Loucy (cell line): ENCODE measurements around the gene GNA12.
"Not testable (repeated sequence)": the region's sequence is repeated elsewhere in the genome, so short reads cannot be mapped to it uniquely, and the experiment has no call there.

Experiments used
- H2AFZ ChIP-seq: fragments of 200-600 bp; sonication (generic); 2 replicates; pipeline ENCODE4 v1.6.0; 2016; ENCODE audit warnings: antibody characterized with exemption, mild to moderate bottlenecking, low read length, moderate library complexity
- H3F3A ChIP-seq: fragments of 200-600 bp; 2 replicates; pipeline ENCODE4 v1.6.0; 2016; ENCODE audit warnings: antibody characterized with exemption, low read depth, mild to moderate bottlenecking
- H3K27me3 ChIP-seq: fragments of 200-600 bp; sonication (generic); 2 replicates; pipeline ENCODE4 v1.6.1; 2014; ENCODE audit warnings: low read length, mild to moderate bottlenecking; ENCODE audit not compliant: insufficient read depth, poor library complexity, severe bottlenecking
- H3K36me3 ChIP-seq: fragments of 200-600 bp; sonication (generic); 2 replicates; pipeline ENCODE4 v1.6.1; 2016; ENCODE audit warnings: low read length; ENCODE audit not compliant: insufficient read depth
- H3K4me1 ChIP-seq: fragments of 200-600 bp; sonication (generic); 2 replicates; pipeline ENCODE4 v1.5.1; 2014; ENCODE audit warnings: low read length, mild to moderate bottlenecking; ENCODE audit not compliant: insufficient read depth, poor library complexity, severe bottlenecking
- H3K4me2 ChIP-seq: fragments of 200-600 bp; sonication (generic); 2 replicates; pipeline ENCODE4 v1.6.0; 2014; ENCODE audit warnings: antibody characterized with exemption, low read length, low read depth, mild to moderate bottlenecking; ENCODE audit not compliant: poor library complexity, severe bottlenecking
- H3K4me3 ChIP-seq: fragments of 200-600 bp; sonication (generic); 2 replicates; pipeline ENCODE4 v1.5.1; 2014; ENCODE audit warnings: low read length, mild to moderate bottlenecking, mixed read lengths; ENCODE audit not compliant: poor library complexity, severe bottlenecking
- H3K79me2 ChIP-seq: fragments of 200-600 bp; sonication (generic); 2 replicates; pipeline ENCODE4 v1.6.1; 2014; ENCODE audit warnings: low read length; ENCODE audit not compliant: insufficient read depth
- H3K9ac ChIP-seq: fragments of 200-600 bp; sonication (generic); 2 replicates; pipeline ENCODE4 v1.6.0; 2014; ENCODE audit warnings: mild to moderate bottlenecking, low read depth, low read length, moderate library complexity; ENCODE audit not compliant: poor library complexity, severe bottlenecking
- H3K9me2 ChIP-seq: fragments of 200-600 bp; sonication (generic); replicated peaks from 2 replicates; pipeline ENCODE4 v1.6.1; 2016; ENCODE audit warnings: low read depth, low read length, mixed read lengths
- H3K9me3 ChIP-seq: fragments of 200-600 bp; sonication (generic); 2 replicates; pipeline ENCODE4 v1.6.1; 2014; ENCODE audit warnings: mild to moderate bottlenecking, antibody characterized with exemption, low read length, low read depth; ENCODE audit not compliant: insufficient read depth
- H4K20me1 ChIP-seq: fragments of 200-600 bp; sonication (generic); 2 replicates; pipeline ENCODE4 v1.6.0; 2014; ENCODE audit warnings: antibody characterized with exemption, low read length, mild to moderate bottlenecking; ENCODE audit not compliant: insufficient read depth, poor library complexity, severe bottlenecking
- EZH2phosphoT487 ChIP-seq: fragments of 200-600 bp; IDR thresholded peaks from 2 replicates; pipeline ENCODE4 v1.6.1; 2018; ENCODE audit warnings: antibody characterized with exemption, mild to moderate bottlenecking, moderate library complexity, borderline replicate concordance
- TF ChIP-seq, protein P1 (sequence below): fragments of 200-600 bp; sonication (generic); conservative IDR thresholded peaks from 2 replicates; pipeline ENCODE4 v1.5.1; 2014; ENCODE audit warnings: mild to moderate bottlenecking, antibody characterized with exemption, low read length

GNA12 gene

DNA sequence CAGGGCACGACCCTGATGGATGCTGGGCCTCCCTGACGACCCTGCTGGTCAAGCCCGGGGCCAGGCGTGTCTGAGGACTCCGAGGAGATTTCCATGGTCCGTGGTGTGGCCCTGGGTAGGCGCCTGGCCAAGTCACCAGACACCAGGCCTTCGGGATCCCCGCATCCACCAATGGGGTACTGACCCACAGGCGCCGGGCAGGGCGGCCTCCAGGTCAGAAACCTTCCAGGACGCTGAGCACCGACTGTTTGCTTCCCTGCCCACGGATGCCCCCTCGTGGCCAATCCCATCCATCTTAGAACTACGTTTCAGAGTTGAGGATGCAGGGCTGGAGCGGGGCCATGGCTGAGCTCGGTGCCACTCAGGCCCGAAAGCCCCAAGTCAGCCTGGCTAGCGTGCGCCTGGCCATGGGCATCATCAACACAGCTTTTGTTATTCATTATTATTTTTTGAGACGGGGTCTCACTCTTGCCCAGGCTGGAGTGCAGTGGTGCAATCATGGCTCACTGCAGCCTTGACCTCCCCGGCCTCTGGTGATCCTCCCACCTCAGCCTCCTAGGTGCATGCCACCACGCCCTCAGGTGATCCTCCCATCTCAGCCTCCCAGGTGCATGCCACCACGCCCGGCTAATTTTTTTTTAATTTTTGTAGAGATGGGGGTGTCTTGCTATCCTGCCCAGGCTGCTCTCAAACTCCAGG is 163.2 kb downstream of the GNA12 start:
- no peaks in the 10 kb centered on the region for H3K9me2 ChIP-seq
- H3K79me2 ChIP-seq, result no peaks in the 10 kb centered on the region
- no peaks in the 10 kb centered on the region for H3F3A ChIP-seq
- H3K4me3 ChIP-seq, result no peak overlapping the region
- H4K20me1 ChIP-seq, result no peaks in the 10 kb centered on the region
- no peak overlapping the region for H2AFZ ChIP-seq
- H3K27me3 ChIP-seq, result no peaks in the 10 kb centered on the region
- H3K9me3 ChIP-seq, result no peaks in the 10 kb centered on the region
- H3K4me1 ChIP-seq, result peaks cover 7% of the 10 kb centered on the region
- no peaks in the 10 kb centered on the region for H3K36me3 ChIP-seq
- TF ChIP-seq, protein P1, sequence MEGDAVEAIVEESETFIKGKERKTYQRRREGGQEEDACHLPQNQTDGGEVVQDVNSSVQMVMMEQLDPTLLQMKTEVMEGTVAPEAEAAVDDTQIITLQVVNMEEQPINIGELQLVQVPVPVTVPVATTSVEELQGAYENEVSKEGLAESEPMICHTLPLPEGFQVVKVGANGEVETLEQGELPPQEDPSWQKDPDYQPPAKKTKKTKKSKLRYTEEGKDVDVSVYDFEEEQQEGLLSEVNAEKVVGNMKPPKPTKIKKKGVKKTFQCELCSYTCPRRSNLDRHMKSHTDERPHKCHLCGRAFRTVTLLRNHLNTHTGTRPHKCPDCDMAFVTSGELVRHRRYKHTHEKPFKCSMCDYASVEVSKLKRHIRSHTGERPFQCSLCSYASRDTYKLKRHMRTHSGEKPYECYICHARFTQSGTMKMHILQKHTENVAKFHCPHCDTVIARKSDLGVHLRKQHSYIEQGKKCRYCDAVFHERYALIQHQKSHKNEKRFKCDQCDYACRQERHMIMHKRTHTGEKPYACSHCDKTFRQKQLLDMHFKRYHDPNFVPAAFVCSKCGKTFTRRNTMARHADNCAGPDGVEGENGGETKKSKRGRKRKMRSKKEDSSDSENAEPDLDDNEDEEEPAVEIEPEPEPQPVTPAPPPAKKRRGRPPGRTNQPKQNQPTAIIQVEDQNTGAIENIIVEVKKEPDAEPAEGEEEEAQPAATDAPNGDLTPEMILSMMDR, result no peak
- TF ChIP-seq EZH2phosphoT487, result no peak
- no peak overlapping the region for H3K9ac ChIP-seq
- no peak overlapping the region for H3K4me2 ChIP-seq

DNA sequence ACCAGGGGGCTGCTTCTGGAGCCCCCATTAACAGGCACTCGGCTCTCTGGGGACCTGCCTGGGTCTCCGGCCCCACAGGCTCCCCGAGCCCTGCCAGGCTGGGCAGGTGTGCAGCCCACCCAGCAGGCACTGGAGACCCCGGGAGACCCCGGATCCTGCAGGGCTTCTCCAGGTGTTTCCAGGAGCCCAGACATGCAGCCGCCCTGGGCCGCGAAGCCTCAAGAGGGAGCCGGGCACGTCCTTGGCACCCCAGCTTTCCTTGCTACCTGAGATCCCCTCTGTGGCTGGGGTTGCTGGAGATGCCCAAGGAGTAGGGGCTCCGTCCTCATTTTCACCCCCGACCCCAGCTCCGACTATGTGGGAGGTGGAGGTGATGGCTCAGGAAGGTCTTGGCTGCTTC is 163.9 kb downstream of the GNA12 start:
- H3K9ac ChIP-seq, result peak overlapping the region; percentile 11
- peaks cover 7% of the 10 kb centered on the region for H3K4me1 ChIP-seq
- H3F3A ChIP-seq, result no peaks in the 10 kb centered on the region
- no peaks in the 10 kb centered on the region for H3K36me3 ChIP-seq
- H4K20me1 ChIP-seq, result no peaks in the 10 kb centered on the region
- no peaks in the 10 kb centered on the region for H3K79me2 ChIP-seq
- H3K4me3 ChIP-seq, result no peak overlapping the region
- no peaks in the 10 kb centered on the region for H3K9me2 ChIP-seq
- no peaks in the 10 kb centered on the region for H3K9me3 ChIP-seq
- H3K27me3 ChIP-seq, result no peaks in the 10 kb centered on the region
- no peak overlapping the region for H2AFZ ChIP-seq
- no peak for TF ChIP-seq EZH2phosphoT487
- TF ChIP-seq, protein P1, result no peak
- H3K4me2 ChIP-seq, result peak overlapping the region; percentile 26

DNA sequence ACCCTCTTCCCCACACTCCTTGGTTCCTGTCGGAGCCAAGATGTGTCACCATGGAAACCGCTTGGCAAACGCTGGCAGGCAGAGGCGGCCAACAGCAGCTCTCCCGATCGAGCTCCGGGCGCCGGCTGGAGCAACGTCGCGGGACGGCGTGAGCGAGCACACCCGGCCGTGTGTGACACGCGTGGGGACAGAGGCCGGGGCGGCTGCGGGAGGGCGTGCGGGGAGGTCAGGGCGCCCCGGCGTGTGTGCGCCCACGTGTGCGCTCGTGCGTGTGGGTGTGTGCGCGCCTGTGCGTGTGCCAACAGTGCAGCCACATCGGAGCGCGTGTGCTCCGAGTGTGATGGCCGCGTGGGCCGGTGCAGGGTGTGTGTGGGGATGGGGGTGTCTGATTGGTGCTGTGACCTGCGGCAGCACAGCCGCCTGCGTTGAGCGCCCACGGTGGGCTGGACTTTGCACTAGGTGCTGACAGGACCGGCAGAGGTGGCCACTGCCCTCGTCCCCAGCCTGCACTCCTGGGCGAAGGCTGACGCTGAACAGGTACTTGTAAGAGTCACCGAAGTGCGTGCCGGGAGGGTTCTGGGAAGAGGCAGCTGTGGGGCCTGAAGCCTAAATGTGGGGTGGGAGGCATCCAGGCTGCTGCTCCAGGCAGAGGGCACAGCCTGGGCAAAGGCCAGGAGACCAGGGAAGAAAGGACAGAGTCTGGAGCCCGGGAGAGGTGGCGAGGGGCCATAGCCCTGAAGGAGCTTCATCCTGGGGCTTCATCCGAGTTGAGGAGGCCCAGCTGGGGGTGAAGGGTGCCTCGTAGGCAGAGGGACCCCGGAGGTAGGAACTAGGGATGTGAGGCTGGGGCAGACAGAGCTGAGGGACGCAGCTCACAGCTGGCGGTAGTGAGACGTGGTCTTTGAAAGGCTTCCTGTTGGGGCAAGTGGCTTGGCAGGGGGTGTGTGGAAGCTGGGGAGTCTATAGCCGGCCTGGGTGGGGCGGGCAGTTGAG is 164.7 kb downstream of the GNA12 start:
- H3K9me3 ChIP-seq, H3K79me2 ChIP-seq, H3K4me1 ChIP-seq, H3K27me3 ChIP-seq, H4K20me1 ChIP-seq, H3F3A ChIP-seq, H2AFZ ChIP-seq, H3K36me3 ChIP-seq, H3K4me3 ChIP-seq, H3K9me2 ChIP-seq: not testable (repeated sequence)
- Histone ChIP-seq H3K9ac (peak overlapping the region; percentile 11), H3K4me2 (peak overlapping the region; percentile 26)

DNA sequence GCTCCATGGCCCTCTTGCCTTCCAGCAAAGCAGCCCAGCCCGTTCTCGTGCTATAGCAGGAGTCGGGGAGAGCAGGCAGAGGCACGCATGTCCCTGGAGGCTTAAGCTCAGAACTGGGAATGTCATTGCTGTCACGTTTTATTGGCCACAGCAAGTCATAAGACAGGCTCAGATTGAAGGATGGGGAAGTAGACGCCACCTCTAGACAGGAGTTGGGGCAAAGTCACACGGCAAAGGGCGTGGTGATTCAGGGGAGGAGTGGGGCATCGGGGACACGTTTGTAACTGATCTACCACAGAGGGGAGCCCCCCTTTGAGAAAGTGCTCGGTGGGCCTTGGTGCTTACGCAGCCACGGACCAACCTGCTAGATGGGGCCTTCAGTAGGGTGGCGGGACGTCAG is 165.7 kb downstream of the GNA12 start:
- H3K79me2 ChIP-seq, H3K9ac ChIP-seq, H2AFZ ChIP-seq, H3K36me3 ChIP-seq, H3K4me3 ChIP-seq, H3K9me3 ChIP-seq, H3K4me2 ChIP-seq, H3K9me2 ChIP-seq, H3F3A ChIP-seq, H3K4me1 ChIP-seq, H3K27me3 ChIP-seq, H4K20me1 ChIP-seq: not testable (repeated sequence)
